CD4-positive, alpha-beta T cell treated with Interferon gamma for 1 hour (primary cell): Measurements from ENCODE around the gene TMEM209.
"Not testable (repeated sequence)": the region's sequence is repeated elsewhere in the genome, so short reads cannot be mapped to it uniquely, and the experiment has no call there.

ENCODE experiments used
- DNase-seq: peaks from one replicate; pipeline ENCODE4 v3.0.0-alpha.2; 2020

TMEM209 gene

DNA sequence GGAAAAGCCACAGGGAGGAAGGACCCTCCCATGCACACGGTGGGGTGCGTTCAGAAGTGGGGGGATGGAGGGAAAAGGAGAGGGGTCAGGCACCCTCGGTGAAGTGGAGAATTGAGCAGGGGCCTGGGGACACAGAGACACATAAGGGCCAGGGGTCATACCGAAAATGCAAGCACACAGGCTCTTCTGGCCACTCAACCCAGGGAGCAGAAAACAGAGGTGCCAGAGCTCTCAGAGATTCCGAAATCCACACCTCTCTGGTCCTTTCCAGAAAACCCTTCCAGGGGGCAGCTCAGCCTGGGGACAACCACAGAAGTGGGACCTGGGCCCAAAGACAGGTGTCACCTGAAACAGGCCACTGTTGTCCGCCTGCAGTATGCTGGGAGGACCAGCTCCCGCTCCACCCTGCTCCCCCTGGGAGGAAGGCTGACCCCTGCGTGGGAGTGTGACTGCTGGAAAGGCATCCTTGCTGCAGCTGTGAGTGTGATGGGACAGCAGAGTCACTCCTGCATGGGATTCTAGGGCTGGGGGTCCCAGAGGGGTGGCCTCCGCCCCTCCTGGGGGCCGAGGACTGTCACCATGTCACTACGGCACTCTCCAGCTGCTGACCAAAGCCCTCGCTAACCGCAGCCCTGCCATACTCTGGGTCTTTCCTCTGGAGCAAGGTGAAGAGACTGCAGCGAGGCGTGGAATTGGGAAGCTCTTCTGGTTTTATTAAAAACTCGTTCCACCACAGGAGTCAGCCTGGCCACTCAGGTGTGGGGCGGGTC is 63.1 kb downstream of the TMEM209 start:
- no peak for DNase-seq

DNA sequence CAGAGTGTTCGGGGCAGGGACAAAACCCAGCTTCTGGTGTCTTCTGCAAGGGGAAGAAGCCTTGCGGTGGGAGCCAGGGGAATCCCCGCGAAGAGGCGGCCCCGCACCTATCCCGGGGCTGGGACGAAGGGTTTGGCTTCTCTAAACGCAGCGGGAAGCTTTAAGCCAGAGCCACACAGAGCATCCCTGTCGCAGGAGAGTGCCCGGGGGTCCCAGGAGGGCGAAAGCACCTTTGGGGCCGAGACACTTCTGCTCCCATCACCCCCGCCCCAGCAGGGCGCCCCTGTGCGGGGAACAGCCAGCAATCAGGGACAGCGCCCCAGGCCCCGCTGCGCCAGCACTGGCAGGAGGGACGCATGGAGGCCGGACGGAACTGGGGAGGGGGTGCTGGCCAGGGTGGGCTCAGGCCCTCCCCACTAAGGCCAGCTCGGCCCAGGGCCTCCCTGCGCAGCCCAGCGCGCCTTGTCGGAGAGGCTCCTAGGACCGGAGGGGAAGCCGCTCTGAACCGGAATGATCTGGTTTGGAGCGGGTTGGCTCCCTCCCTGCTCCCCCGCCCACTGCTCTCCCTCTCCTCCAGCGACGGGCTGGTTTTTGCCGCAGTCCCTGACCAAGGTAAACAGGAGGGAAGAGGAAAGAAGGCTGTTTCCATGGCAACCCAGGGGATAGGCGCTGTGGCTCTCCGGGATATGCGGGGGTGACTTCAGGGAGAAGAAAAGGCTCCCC is 63.9 kb downstream of the TMEM209 start:
- peak; percentile 50 for DNase-seq

DNA sequence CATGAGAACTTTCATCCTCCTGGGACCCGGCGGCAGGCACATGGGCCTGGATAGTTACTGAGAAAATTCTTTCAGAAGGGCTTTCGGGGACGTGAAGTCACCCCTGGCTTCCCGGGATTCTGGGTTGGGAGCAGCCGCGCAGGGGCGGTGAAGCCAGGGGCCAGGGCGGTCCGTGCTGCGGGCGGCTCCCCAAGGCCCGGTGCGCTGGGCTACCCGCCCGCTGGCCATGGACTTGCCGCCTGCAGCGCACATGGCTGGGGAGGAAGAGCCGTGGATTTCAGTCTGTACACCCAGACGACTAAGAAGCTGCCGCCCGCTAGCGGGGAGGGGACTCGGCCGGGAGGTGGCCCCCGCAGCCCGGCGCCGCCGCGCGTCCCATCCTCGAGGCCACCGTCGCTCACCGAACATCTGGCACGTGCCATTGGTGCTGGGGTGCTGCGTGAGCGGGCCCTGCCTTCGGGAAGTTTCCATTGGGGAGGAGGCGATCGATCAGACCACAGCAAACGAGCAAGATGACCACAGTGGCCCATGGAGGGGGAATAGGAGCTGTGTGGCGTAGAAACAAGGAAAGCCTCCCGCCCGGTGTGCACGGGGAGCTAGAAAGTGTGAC is 64.5 kb downstream of the TMEM209 start:
- no peak for DNase-seq

DNA sequence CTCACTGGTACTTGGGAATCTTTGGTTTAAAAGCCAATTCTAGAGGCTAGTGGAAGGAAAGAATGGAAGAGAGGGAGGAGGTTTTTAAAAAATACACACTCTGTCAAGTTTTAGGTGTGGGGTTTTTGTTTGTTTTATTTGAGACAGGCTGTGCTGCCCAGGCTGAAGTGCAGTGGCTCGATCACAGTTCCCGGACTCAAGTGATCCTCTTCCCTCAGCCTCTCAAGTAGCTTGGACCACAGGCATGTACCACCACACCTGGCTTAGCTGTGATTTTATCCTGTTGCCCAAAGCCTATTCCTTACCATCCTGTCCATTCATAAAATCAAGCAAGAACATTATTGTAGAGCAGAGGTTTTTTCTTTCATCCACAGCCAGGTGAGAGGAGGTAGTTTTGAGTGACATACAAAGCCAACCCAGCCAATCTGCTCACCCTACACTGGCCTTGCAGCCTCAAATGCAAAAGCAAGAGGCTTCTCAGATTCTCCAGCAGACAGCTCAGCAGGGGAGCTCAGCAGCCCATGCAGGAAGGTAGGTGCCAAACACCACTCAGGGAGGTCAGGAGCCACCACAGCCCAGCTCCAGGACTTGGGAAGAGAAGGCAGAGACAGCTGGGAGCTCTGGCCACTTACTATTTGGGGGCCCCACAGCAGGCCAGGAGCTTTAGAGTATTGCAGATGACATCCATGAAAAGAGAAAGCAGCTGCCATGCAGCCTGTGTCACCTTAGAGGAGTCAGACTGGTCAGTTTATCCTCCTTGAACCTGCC is 65.8 kb downstream of the TMEM209 start:
- no peak for DNase-seq

DNA sequence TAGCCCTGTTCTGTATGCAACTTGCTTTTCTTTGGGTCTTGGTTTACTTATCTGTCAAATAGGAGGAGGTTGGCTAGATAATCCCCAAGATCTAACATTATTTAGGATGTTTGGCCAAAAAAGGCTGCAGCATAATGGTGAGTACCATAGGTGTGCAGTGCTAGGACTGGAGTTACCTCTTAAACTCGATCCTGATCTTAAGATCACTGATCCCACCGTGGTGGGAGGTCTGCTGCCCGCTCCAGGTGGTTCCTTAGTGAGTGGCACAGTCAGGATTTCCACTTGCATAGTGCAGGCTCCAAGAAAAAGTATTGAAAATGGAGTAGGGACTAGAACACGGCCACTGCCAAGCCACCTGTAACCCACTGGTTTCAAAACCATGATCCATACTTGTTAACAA is 68.0 kb downstream of the TMEM209 start:
- DNase-seq, result no peak

DNA sequence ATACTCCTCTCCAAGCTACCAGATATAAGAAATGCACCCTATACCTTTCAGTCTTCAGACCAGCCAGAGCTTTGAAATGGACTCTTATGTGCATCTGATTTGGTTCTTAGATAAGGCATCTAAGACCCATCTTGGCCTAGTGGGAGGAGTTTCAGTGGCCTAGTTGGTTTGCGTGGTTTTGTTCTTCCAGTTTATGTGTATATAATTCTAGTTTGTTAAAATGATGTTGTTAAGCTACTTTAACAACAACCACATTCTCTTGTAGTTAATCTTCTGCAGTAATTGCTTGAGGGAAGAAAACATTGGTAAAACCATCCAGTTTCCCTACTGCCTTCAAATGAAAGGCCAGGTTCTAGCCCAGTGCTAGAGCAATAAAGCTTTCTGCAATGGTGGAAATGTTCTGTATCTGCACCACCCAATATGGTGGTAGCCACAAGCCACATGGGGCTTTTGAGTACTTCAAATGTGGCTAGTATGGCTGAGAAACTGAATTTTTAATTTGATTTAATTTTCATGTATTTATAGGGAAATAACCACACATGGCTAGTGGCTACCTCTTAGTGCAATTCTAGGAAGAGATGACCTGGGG is 68.5 kb downstream of the TMEM209 start:
- no peak for DNase-seq

DNA sequence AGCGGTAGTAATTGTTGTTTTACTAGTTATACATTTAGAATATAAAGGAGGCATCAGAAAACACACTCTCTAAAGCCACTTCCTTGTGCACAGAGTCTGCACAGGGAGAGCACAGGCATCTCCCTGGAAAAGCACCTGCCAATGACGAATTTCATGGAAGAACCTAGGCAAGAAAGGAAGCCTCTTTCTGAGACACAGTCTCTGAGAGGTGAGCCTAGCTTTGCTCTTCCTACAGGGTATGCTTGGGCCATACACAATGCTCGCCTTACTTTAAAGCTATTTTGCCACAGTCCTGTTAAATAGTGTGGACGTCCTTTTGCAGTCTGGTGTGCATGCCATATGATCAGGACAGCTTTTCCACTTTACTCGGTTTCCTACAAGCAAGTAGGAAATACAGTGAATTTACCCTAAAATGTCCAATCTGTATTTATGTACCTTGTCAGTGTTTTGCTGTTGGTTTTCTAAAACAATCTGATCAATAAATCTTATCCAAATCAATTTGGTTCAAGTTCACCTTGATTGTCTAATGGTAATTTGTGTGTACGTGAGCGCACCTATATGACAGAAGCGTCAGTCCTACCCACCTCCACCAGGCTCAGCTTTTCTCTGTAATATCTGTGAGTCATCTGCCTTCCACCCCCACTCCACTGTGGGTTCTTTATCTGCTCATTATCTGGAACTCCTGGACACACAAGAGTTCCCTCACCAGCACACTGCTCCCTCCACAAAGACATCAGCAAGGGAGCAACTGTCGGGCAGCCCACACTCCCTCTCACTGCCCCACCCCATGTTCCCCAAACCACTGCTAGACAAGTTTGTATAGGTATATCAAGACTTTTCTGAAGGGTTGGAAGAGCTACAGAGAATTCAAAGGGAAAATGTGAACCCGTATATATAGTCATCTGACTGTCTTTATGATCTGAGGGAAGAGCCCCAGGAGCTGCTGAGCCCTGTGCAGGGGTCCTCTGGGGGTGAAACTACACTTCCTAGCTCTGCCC is 69.7 kb downstream of the TMEM209 start:
- DNase-seq, result no peak

DNA sequence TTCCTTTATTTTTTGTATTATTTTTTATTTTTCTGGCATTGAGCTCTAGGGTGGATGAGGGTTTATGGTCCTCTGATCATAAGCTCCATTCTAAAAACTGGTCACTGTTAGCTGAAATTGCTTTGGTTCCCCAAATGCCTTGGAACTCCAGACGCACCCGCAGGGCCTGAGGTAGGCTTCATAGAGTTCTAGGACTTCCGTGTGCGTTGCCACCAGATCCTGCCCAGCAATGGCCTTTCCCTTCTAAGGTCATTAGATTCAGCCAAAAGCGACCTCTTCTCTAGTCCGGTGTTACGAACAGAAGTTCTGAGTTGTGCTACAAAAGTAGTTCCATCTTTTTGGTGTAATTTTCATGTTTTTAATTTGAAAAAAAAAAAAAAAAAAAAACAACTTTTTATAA is 70.5 kb downstream of the TMEM209 start:
- no peak for DNase-seq

DNA sequence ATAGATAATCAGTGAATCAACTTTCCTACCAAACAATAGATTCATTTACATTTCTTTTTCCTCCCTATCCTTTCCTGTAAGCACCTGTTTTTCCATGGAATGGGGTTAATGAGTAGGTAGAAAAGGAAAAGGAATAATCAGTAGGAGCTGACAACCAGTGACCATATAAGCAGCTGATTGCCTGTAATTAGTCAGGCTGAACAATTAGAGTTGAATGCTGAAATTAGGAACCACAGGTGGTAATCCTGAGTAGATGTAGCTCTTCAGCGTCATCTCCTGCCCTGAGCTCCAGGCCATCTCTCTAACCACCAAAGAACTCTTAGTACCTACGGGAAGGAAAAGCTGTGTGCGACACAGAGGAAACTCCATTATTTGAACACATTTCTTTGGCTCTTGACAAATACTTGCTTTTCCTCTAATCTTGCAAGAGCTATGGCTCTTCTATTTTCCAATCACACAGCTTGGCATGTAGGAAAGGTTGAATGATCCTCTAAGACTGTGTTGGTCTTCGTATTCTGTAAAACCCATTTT is 71.0 kb downstream of the TMEM209 start:
- DNase-seq, result no peak

DNA sequence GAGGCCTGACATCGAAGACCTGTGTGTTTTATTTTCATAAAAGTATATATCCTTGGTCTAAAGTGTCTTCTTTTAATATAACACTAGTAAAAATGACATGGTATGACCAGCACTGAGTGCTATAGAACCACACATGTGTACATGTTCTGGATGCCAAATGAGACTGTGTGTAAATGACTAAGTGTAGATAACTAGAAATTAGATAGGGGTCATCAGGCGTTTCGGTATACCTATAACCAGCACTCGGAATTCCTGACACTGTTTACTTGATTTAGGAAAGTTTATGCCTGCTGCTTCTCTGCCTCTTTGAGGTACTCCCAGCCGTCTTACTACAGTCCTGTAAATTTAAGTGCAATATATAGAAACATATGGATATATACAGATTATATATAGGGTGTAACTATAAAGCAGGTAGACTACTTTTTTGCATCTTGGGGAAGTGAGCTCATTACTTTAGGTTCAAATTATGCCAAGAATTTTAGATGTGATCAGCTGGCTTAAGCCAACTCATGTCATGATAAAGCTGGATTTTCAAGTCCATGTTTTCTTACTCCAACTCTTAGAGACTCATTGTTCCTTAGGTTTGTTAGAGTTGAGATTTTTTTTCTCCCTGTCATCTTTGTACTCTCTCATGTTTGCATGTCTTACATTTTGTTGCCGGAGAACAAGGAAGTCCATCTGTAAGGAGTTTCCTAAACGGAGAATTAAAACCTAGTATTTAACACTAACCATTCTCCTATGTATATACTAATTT is 72.0 kb downstream of the TMEM209 start:
- no peak for DNase-seq

DNA sequence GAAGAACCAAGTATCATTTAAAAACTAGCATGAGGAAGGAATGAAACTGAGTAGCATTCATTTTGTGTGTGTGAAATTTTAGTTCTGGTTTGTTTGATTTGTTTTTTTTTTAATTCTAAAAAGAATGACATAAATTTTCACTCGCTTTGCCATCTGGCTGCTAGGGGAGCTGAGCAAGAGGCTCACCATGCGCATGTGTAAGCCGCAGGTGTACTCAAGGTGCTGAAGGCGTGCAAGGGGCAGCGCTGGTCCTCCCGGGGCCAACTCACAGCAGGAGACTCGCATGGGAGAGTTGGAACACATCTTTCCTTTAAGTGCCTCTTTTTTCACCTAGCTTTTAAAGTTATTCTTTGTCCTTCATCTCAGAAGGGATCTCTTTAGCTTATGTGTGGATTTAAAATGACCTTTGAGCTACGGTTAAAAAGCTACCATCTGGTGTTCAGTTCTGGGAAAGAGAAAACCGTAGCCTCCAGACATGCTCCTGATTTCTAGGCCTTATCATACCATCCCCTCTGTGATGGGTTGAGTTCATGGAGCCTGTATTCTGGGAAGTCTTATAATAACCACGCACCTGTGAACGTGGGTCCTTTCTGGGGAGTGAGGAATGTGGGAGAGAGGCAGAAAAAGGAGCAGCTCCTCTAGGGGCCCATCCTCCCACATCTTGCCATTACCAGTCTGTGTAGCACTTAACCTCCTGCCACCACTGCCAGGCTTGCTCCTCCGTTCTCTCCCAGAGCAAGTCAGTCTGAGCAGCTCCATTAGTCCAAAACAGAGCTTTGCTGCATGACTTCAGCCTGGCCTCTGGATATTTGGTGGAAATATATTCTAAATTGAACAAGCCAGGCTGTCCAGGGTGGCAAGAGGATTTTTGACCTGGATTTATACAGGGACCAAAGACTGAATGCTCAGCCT is 73.0 kb downstream of the TMEM209 start:
- no peak for DNase-seq

DNA sequence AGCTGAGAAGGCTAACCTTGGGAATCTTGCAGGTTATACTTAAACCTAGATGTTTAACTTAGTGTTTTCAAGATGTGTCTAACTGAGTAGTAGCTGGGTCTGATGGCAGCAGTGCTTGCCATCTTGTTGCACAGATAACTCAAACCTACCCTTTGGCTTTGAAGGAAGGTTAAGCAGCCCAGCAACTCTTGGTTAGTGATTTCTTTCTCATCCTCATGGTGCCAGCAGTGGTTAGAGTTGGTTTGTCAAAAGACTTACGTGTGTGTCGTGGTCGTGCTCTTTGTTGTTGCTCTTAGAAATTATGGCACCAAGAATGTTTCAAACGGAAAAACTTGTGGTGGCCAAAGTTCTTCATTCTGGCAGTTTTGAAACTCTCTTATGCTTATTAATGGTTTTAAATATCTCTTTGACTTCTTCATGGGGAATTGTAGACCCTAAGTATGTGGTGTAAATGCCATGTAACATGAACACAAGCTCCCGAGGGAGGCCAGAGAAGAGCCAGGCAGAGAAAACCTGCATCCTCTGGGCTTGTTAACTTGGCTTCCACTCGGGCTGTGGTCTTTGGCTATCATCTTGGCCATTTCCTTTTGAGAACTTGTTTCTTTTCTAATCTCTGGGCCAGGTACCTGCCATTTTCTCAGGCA is 73.9 kb downstream of the TMEM209 start:
- DNase-seq, result no peak

DNA sequence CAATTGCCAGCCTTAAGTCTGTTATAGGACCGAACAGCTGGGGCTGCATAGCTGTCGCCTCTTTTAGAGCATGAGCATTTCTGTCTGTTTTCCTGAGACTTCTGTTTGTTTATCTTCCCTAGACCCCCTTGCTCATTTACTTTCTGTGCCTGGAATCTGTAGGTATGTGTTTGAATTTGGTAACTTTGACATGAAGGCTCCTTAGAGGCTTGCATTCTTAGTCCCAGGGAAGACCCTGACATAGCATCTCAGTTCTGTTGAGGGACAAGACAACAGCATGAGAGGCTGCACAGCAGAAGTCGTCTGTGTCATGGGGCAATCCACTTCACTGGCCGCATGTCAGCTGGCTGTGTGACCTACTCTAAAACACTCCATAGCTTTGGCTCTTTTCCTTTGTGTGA is 76.2 kb downstream of the TMEM209 start:
- DNase-seq, result no peak

DNA sequence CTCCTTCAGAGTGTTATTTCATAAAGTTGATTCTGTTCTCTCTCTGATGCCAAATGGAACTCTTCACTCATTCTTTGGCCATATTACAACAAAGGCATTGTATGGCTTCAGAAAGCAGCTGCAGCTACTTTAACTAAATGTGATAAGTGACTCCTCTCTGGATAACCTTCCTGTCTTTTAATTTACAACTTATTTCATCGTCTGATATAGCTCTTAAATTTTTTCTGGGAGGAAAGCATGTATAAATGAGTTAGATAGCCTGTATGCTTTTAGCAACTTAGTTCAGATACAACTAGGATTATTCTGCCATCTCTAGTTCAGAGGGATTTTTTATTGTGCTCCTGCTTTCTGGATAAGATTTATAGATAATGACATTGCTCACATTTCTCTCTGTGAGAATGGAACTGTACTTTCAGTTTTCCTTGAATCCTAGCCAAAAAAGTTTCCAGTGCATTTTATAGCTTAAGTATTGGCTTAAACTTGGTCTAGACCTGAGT is 77.3 kb downstream of the TMEM209 start:
- DNase-seq, result no peak

DNA sequence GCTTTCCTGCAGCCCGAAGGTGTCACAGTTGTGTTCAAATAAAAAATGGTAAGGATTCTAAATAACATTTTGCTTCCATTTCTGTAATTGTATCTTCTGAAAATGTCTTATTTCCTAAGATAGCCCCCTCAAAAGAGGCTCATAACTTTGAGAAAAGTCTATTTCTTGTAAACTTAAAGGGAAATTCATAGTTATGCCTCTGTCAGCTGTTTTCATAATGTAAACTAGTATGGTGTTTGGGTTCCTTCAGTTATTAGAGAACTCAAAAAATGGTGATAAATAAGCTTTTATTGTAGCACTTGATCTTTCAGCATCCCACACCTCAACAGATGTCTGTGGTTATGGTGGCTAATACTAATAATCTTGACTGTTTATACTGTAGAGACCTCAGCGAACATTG is 77.8 kb downstream of the TMEM209 start:
- no peak for DNase-seq

DNA sequence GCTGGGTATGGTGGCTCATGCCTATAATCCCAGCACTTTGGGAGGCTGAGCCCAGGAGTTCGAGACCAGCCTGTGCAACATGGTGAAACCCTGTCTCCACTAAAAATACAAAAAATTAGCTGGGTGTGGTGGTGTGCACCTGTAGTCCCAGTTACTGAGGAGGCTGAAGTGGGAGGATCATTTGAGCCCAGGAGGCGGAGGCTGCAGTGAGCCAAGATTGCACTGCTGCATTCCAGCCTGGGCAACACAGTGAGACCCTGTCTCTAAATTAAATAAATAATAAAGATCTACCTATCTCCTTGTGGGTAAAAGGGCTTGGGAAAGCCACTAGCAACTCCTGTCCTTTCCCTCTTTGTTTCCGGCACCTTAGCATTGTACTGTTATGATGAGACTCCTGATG is 78.4 kb downstream of the TMEM209 start:
- DNase-seq, result not testable (repeated sequence)

DNA sequence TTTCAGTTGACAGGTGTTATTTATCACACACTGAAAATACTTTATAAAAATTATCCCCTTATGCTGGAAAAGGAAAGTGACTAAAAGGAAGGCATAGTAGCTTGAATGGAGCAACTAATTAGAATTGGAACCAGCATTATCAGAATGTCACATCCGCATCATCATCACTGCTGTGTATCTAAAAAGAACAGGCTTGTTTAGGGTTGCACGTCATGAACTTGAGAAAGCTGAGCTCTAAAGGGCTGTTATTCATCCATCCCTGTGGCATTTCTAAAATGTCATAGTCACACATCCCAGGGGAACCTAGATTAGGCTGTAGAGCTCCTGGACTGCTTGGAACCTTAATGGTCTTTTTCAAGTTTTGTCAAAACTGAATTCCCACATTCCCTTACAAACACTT is 80.5 kb downstream of the TMEM209 start:
- DNase-seq, result no peak

DNA sequence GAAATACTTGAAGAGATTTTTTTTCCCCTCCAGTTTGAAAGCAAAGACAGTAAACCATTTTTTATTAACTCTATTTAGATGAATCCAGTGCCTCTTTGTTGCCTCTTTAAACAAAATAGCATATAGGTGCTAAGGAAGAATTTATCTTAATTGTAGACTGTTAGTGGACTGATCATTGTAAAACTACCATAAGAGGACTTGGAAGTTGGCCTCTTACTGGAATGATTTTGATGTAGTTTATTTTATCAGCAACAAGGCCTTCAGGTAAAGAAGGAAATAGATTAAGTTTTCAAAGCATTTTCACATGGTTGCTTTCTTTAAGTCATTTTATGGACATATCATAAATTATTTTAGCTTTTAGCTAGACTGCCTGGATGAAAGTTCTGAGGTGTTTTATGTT is 81.7 kb downstream of the TMEM209 start:
- DNase-seq, result no peak

DNA sequence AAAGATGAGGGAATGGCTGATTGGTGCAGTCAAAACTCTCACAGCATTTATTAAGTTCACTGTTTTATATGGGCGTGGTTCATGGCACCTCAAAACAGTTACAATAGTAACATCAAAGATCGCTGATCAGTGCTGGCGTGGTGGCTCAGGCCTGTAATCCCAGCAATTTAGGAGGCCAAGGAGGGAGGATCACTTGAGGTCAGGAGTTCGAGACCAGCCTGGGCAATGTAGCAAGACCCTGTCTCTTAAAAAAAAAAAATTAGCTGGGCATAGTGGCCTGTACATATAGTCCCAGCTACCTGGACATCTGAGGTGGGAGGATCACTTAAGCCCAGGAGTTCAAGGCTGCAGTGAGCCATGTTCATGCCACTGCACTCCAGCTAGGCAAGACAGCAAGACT is 86.4 kb downstream of the TMEM209 start:
- no peak for DNase-seq
